ENCODE measurements around the gene B3GNT4. TPM values are rescaled to one million over a fixed set of nuclear protein-coding genes. Genes with fewer than 3 reads are reported as not detected.

Gene B3GNT4
- total and polyA plus RNA-seq, 9 donors: 0.15 to 0.42 TPM; not detected in 7

- DNase-seq: no peak
- no peak overlapping the region for H3K4me3 ChIP-seq
- no peak for TF ChIP-seq POLR2A (IDR thresholded peaks at IDR 0.05)
- no peak for TF ChIP-seq EP300 (IDR thresholded peaks at IDR 0.05)
- TF ChIP-seq, protein P1, sequence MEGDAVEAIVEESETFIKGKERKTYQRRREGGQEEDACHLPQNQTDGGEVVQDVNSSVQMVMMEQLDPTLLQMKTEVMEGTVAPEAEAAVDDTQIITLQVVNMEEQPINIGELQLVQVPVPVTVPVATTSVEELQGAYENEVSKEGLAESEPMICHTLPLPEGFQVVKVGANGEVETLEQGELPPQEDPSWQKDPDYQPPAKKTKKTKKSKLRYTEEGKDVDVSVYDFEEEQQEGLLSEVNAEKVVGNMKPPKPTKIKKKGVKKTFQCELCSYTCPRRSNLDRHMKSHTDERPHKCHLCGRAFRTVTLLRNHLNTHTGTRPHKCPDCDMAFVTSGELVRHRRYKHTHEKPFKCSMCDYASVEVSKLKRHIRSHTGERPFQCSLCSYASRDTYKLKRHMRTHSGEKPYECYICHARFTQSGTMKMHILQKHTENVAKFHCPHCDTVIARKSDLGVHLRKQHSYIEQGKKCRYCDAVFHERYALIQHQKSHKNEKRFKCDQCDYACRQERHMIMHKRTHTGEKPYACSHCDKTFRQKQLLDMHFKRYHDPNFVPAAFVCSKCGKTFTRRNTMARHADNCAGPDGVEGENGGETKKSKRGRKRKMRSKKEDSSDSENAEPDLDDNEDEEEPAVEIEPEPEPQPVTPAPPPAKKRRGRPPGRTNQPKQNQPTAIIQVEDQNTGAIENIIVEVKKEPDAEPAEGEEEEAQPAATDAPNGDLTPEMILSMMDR (IDR thresholded peaks at IDR 0.05): no peak
- no peaks in the 10 kb centered on the region for H3K36me3 ChIP-seq
- H3K27me3 ChIP-seq: no peaks in the 10 kb centered on the region
- H3K4me1 ChIP-seq (ENCODE audit: insufficient read depth): no peaks in the 10 kb centered on the region
- H3K27ac ChIP-seq: no peak overlapping the region
- intact Hi-C loops (cut with DNase I): no loop called here
- no peaks in the 10 kb centered on the region for H3K9me3 ChIP-seq
- WGBS, 3 donors: 85 to 88% (median 87%) methylated on average over 5 of the region's 5 CpGs
Observed at GRCh38 chr12:122215771-122216170, 12.3 kb downstream of the B3GNT4 start.

- intact Hi-C loops (cut with DNase I): no loop called here
- WGBS, 3 donors: 95 to 98% (median 98%) methylated on average over 1 of the region's 1 CpG
Observed at GRCh38 chr12:122216445-122216844, 12.9 kb downstream of the B3GNT4 start.

DNA sequence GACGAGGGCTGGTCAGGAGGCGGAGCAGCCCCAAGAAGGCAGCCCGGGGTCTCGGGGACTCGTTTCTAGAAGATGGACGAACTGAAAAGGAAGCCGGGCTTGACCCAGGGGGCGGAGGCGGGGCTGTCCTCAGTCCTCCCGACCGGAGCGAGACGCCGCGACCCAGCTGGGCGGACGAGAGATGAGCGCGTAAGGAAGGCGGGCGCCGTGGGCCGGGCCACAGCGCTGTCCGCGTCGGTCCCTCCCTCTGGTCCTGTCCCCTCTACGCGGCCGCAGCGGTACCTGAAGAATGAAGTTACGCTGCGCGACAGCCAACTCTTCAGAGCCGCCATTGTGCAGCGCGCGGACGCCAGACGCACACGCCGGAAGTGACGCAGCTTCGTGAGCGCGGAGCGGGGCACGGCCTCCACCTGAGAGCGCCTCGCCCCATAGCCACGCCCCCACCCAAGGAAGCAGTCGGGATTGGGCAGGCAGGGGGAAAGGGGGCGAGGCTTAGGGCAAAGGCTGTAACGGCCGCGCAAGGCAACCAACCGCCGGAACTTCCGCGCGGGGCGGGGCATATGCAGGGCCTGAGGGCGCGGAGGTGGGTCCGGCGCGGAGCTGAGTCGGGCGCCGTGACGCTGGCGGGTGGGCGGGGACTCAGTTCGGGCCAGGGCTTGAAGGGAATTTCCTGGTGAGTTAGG is 22.3 kb downstream of the B3GNT4 start, which contains the start of gene DIABLO:
DIABLO (minus strand) TSS at position 370 of the 683 bp plus-strand sequence; CDS start at position 332, 38 bp downstream.
- TF ChIP-seq, protein P1 (IDR thresholded peaks at IDR 0.05): no peak
- TF ChIP-seq EP300 (IDR thresholded peaks at IDR 0.05) (peak; percentile 5), POLR2A (IDR thresholded peaks at IDR 0.05) (peak; percentile 99)
- H3K9me3 ChIP-seq: no peaks in the 10 kb centered on the region
- peak; percentile 99 to 100 (median 100) for DNase-seq
- no peaks in the 10 kb centered on the region for H3K36me3 ChIP-seq
- H3K4me1 ChIP-seq (ENCODE audit: insufficient read depth): peaks cover 12% of the 10 kb centered on the region
- H3K27me3 ChIP-seq: no peaks in the 10 kb centered on the region
- H3K27ac ChIP-seq: peak within 1 kb of the TSS; percentile 64 to 93
- intact Hi-C loops (cut with DNase I): no loop called here
- 0 to 1% (median 1%) methylated on average over 62 to 74 of the region's 74 CpGs for WGBS, 3 donors
- peak within 1 kb of the TSS; percentile 98 for H3K4me3 ChIP-seq

More at GRCh38 chr12:122216445-122216844, 12.9 kb downstream of the B3GNT4 start:
- no peak for DNase-seq
- no peak for TF ChIP-seq EP300 (IDR thresholded peaks at IDR 0.05)
- TF ChIP-seq POLR2A (IDR thresholded peaks at IDR 0.05): no peak
- TF ChIP-seq, protein P1 (IDR thresholded peaks at IDR 0.05): no peak
- H3K27me3 ChIP-seq: no peaks in the 10 kb centered on the region
- no peak overlapping the region for H3K27ac ChIP-seq
- no peaks in the 10 kb centered on the region for H3K36me3 ChIP-seq
- no peaks in the 10 kb centered on the region for H3K4me1 ChIP-seq (ENCODE audit: insufficient read depth)
- H3K4me3 ChIP-seq: no peak overlapping the region
- no peaks in the 10 kb centered on the region for H3K9me3 ChIP-seq

- peak overlapping the region; percentile 46 for H3K4me3 ChIP-seq
- peaks cover 12% of the 10 kb centered on the region for H3K4me1 ChIP-seq (ENCODE audit: insufficient read depth)
- H3K27me3 ChIP-seq: no peaks in the 10 kb centered on the region
- peak overlapping the region in 1 of 2 donors; percentile 3 for H3K27ac ChIP-seq
- no peaks in the 10 kb centered on the region for H3K9me3 ChIP-seq
- TF ChIP-seq EP300 (IDR thresholded peaks at IDR 0.05) (no peak), POLR2A (IDR thresholded peaks at IDR 0.05) (no peak)
- TF ChIP-seq, protein P1 (IDR thresholded peaks at IDR 0.05): no peak
- peak in 3 of 5 donors; percentile 18 to 48 (median 42) for DNase-seq
- 3 to 7% (median 4%) methylated on average over 34 to 55 of the region's 55 CpGs for WGBS, 3 donors
- no peaks in the 10 kb centered on the region for H3K36me3 ChIP-seq
- intact Hi-C loops (cut with DNase I): no loop called here
Observed at GRCh38 chr12:122226366-122227125, 23.0 kb downstream of the B3GNT4 start.

All from ovary (tissue), 9 donors.